GM19023 (cell line): ENCODE measurements around the gene CLDN19.
"Not testable (repeated sequence)": the region's sequence is repeated elsewhere in the genome, so short reads cannot be mapped to it uniquely, and the experiment has no call there.

Source experiments
- ATAC-seq: cut with Tn5 transposase; IDR thresholded peaks from one replicate; pipeline ENCODE4 v1.9.1; 2021; ENCODE audit warnings: mild to moderate bottlenecking, moderate library complexity; ENCODE audit not compliant: unreplicated experiment

The CLDN19 gene

GRCh38 chr1:42761567-42761966, 21.5 kb upstream of the CLDN19 start:
- no peak for ATAC-seq

- no peak for ATAC-seq
Measured at GRCh38 chr1:42759114-42759513, 19.1 kb upstream of the CLDN19 start.

GRCh38 chr1:42758641-42759040, 18.6 kb upstream of the CLDN19 start:
- no peak for ATAC-seq

GRCh38 chr1:42757892-42758275, 17.8 kb upstream of the CLDN19 start:
- no peak for ATAC-seq

GRCh38 chr1:42756956-42757891, 17.2 kb upstream of the CLDN19 start:
- ATAC-seq, result no peak

DNA sequence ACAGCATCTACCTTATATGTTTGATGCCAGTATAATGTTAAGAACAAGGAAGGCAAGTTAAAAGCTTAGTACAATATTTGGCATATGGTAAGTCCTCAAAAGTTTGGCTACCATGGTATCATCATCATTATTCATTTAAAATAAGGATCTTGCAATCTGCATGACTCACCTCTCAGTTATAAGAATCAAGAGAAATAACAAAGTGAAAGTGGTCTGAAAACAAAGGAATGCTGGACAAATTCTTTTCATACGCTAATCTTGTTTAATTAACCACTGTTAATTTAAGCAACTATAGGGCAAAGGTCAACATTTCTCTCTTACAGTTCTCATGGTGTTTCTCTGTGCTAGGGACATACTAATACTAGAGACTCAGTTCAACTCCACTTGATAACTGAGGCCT, 13.0 kb upstream of the CLDN19 start:
- no peak for ATAC-seq

DNA sequence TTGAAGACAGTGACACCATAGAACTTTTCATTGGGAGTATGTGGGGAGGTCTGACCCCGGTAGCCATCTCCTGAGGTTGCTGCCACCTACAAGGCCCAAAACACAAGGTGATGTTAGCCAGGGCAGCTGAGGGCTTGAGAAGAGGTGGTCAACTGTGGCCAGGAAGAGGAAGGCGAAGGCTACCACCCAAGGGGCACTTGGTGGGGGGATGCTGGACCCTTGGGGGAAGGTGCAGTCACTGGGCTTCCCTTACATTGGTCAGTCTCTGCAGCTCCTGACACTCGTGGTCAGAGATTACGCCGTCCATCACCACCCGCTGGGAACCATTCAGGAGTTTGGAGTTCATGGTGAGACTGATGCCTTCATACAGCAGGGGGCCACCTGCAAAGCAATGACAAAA, 12.2 kb upstream of the CLDN19 start:
- ATAC-seq, result no peak

GRCh38 chr1:42751511-42752070, 11.6 kb upstream of the CLDN19 start:
- ATAC-seq, result not testable (repeated sequence)

- ATAC-seq, result no peak
Measured at GRCh38 chr1:42750041-42750440, 10.0 kb upstream of the CLDN19 start.

GRCh38 chr1:42748461-42749410, 8.7 kb upstream of the CLDN19 start:
- ATAC-seq, result no peak

GRCh38 chr1:42748021-42748420, 8.0 kb upstream of the CLDN19 start:
- ATAC-seq, result no peak

DNA sequence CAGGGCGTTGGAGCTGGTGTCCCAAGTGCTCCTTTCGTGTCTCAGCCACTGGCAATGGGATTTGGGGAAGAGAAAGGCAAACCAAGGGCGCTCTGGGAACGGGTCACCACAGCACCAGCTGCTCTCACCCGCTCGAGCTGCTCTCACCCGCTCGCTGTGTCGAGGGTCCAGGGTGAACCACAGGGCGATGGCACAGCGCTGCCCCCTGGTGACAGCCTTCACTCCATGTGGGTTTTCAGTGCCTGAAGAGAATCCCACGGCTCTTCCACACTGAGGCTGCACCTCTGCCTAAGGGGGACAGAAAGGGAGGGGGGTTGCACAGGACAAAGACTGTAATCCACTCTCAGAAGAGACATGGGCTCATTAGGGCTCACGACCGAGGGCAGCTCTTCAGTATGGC, 7.1 kb upstream of the CLDN19 start:
- ATAC-seq, result no peak

DNA sequence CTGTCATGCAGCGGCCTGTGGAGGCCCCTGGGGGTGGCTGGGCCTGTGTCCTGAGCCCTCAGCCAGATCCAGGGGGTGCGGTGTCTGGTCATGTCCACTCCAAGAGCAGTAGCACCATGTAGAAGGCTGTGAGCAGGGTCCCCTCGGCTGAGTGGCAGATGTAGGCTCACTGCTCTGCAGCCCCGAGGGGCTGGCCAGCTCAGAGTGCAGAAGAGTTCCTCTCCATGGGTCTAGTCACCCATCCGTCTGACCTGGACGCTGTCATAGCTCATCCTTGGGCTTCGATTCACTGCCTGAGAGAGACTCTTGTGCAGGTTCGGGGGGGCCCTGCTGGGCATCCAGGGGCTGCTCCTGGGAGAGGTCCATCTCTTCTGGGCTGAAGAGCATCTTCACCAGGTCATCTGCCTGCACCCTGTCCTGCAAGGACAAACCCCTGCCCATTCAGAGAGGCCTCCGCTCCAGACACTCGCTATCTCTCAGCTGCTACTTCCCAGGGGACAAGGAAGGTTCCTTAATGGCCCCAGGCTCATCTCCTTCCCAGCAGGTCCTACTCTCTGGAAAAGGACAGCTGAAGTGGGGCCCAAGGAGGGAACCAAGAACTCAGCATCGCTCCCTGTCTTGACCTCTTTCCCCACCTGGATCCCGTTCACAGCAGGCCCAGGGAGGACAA, 6.5 kb upstream of the CLDN19 start:
- ATAC-seq, result no peak

GRCh38 chr1:42745851-42746250, 5.8 kb upstream of the CLDN19 start:
- no peak for ATAC-seq

DNA sequence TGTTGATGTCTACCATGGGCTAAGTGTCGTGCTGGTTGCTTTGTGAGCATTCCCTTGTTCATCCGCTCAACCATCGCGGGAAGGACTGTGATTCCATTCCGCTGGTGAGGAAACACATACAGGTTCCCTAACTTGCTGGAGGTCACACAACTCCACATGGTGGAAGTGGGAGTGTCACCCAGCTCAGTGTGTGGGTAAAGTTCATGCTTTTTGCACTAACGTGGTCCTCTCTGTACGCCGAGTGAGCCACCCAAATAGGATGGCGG, 4.0 kb upstream of the CLDN19 start:
- no peak for ATAC-seq

- no peak for ATAC-seq
Measured at GRCh38 chr1:42743317-42744147, 3.5 kb upstream of the CLDN19 start.

- no peak for ATAC-seq
Measured at GRCh38 chr1:42742617-42743316, 2.7 kb upstream of the CLDN19 start.

DNA sequence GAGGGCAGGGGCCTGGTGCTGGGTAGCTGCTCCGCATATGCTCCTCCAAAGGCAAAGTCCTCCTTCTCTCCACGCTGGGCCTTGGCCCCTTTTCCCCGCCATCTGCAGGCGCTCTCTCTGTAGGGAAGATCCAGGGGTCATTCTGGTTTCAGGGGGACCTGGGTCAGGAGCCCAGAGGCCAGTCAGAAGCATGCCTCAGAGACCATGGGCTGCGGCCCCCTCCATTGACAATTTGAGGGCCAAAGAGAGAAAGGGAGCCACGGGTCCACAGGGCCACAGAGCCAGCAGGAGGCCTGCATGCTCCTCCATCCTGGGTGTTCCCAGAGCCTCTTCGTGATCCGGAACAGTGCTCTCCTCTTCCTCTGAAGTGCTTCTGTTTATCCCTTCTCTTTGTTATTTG, 2.1 kb upstream of the CLDN19 start:
- ATAC-seq, result no peak

DNA sequence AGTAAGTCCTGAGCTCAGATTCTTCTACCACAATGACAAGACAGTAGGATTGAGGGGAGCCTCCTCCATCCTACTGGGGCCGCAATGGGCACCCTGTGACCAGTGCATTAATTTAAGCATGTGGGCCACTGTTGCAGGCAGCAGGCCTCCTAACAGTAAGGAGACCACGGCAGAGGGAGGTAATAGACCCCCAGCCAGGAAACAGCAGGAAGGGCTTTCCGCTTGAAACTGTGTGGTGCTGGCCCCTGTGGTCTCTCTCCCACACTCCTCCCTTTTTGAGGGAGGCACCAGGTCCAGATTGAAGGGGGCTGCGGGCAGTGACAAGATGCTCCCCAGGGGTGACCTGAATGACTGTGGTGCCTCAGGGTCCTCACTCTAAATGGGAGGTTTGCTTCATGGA, 1.7 kb upstream of the CLDN19 start:
- ATAC-seq, result no peak
